K562 (cell line): ENCODE data around the gene SIM1. TPM values are rescaled to one million over a fixed set of nuclear protein-coding genes. Genes with fewer than 3 reads are reported as not detected.

ENCODE experiments used
- E2F4 ChIP-seq: sonication (generic); formaldehyde crosslinking; IDR thresholded peaks from 2 replicates; pipeline ENCODE4 v1.8.0; 2022; ENCODE audit warnings: mild to moderate bottlenecking, low read depth, missing genetic modification reagents
- E4F1 ChIP-seq: fragments of 250-450 bp; sonication (Bioruptor Pico); IDR thresholded peaks from 2 replicates; pipeline ENCODE4 v1.5.0; 2021; ENCODE audit warnings: mild to moderate bottlenecking, borderline replicate concordance
- MAFF ChIP-seq: IDR thresholded peaks from 2 replicates; pipeline ENCODE4 v1.6.1; 2012; ENCODE audit warnings: low read length, improper control_type of control experiment
- MYC ChIP-seq, 2 experiments: fragments of 250-450 bp in 1 of 2; sonication (Bioruptor Pico) in 1 of 2; IDR thresholded peaks; 2 replicates each; pipeline versions ENCODE4 v1.5.1 to v1.6.1; 2012 to 2021; ENCODE audit warnings: low read depth in 2 of 2, borderline replicate concordance in 1 of 2, improper control_type of control experiment in 1 of 2, low read length in 1 of 2, mild to moderate bottlenecking in 1 of 2, moderate library complexity in 1 of 2
- PTRF ChIP-seq: fragments of 450-650 bp; IDR thresholded peaks from 2 replicates; pipeline ENCODE4 v1.6.1; 2016; ENCODE audit warnings: mild to moderate bottlenecking, missing genetic modification characterization, missing compliant biosample characterization
- SP1 ChIP-seq: sonication (generic); formaldehyde crosslinking; IDR thresholded peaks from 2 replicates; pipeline ENCODE4 v1.8.1; 2022; ENCODE audit warnings: mild to moderate bottlenecking, missing genetic modification reagents
- polyA plus RNA-seq, 8 experiments: library from polyadenylated mRNA; depleted of rRNA in 4 of 8; stranded (reverse) in 5 of 8; unstranded in 3 of 8; fragments of >200 nt; fragmentation: Nextera tagmentation in 2 of 8; fragmentation: Illumina TruSeq in 1 of 8; extraction: Ambion mirVana in 2 of 8; extraction: Trizol in 1 of 8; gene quantifications; 2 replicates each; pipeline versions ENCODE4 v1.2.1 to v1.2.3, GENCODE V29; 2011 to 2014; ENCODE audit warnings: inconsistent platforms in 1 of 8, missing spikeins in 1 of 8
- total RNA-seq, 7 experiments: library from RNA; depleted of rRNA in 6 of 7; stranded (reverse); fragments of >200 nt in 6 of 7; fragmentation: Illumina TruSeq in 2 of 7; extraction: Trizol in 2 of 7; gene quantifications; 2 replicates each; pipeline versions ENCODE4 v1.2.1 to v1.2.3, GENCODE V29; 2011 to 2021; ENCODE audit warnings: low replicate concordance in 1 of 7
- TF ChIP-seq, protein P1 (sequence below): IDR thresholded peaks from 2 replicates; pipeline ENCODE4 v1.6.1; 2012; ENCODE audit warnings: low read depth, low read length, improper control_type of control experiment, borderline replicate concordance
- TF ChIP-seq, protein P2 (sequence below): fragments of 250-450 bp; sonication (Bioruptor Pico); IDR thresholded peaks from 2 replicates; pipeline ENCODE4 v1.4.0; 2020; ENCODE audit warnings: borderline replicate concordance
- TF ChIP-seq, protein P3 (sequence below): fragments of 450-650 bp; IDR thresholded peaks from 2 replicates; pipeline ENCODE4 v1.7.0; 2016; ENCODE audit warnings: borderline replicate concordance
- TF ChIP-seq, protein P4 (sequence below): fragments of 250-450 bp; sonication (Bioruptor Pico); IDR thresholded peaks from 2 replicates; pipeline ENCODE4 v1.8.0; 2022; ENCODE audit warnings: moderate library complexity, mild to moderate bottlenecking, inconsistent platforms

SIM1 gene
- total and polyA plus RNA-seq, 9 of the 15 experiments (the other 6 are each of a cell fraction or from before 2014, with no cell fraction given), result not detected

- TF ChIP-seq, protein P1, sequence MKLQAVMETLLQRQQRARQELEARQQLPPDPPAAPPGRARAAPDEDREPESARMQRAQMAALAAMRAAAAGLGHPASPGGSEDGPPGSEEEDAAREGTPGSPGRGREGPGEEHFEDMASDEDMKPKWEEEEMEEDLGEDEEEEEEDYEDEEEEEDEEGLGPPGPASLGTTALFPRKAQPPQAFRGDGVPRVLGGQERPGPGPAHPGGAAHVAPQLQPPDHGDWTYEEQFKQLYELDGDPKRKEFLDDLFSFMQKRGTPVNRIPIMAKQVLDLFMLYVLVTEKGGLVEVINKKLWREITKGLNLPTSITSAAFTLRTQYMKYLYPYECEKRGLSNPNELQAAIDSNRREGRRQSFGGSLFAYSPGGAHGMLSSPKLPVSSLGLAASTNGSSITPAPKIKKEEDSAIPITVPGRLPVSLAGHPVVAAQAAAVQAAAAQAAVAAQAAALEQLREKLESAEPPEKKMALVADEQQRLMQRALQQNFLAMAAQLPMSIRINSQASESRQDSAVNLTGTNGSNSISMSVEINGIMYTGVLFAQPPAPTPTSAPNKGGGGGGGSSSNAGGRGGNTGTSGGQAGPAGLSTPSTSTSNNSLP, result no peak
- TF ChIP-seq SP1, result no peak
- TF ChIP-seq E4F1 (CRISPR knock-in tag), result no peak
- TF ChIP-seq, protein P2, sequence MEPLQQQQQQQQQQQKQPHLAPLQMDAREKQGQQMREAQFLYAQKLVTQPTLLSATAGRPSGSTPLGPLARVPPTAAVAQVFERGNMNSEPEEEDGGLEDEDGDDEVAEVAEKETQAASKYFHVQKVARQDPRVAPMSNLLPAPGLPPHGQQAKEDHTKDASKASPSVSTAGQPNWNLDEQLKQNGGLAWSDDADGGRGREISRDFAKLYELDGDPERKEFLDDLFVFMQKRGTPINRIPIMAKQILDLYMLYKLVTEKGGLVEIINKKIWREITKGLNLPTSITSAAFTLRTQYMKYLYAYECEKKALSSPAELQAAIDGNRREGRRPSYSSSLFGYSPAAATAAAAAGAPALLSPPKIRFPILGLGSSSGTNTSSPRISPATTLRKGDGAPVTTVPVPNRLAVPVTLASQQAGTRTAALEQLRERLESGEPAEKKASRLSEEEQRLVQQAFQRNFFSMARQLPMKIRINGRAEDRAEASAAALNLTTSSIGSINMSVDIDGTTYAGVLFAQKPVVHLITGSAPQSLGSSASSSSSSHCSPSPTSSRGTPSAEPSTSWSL, result no peak
- no peak for TF ChIP-seq E2F4 (CRISPR knock-in tag)
- TF ChIP-seq MYC (IDR thresholded peaks at IDR 0.05; ENCODE audit: low read depth, low read length), result no peak
- no peak for TF ChIP-seq MYC (CRISPR knock-in tag; IDR thresholded peaks at IDR 0.05; ENCODE audit: borderline replicate concordance, low read depth)
- TF ChIP-seq, protein P3, sequence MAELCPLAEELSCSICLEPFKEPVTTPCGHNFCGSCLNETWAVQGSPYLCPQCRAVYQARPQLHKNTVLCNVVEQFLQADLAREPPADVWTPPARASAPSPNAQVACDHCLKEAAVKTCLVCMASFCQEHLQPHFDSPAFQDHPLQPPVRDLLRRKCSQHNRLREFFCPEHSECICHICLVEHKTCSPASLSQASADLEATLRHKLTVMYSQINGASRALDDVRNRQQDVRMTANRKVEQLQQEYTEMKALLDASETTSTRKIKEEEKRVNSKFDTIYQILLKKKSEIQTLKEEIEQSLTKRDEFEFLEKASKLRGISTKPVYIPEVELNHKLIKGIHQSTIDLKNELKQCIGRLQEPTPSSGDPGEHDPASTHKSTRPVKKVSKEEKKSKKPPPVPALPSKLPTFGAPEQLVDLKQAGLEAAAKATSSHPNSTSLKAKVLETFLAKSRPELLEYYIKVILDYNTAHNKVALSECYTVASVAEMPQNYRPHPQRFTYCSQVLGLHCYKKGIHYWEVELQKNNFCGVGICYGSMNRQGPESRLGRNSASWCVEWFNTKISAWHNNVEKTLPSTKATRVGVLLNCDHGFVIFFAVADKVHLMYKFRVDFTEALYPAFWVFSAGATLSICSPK, result no peak
- TF ChIP-seq PTRF (tag), result no peak
- TF ChIP-seq, protein P4, sequence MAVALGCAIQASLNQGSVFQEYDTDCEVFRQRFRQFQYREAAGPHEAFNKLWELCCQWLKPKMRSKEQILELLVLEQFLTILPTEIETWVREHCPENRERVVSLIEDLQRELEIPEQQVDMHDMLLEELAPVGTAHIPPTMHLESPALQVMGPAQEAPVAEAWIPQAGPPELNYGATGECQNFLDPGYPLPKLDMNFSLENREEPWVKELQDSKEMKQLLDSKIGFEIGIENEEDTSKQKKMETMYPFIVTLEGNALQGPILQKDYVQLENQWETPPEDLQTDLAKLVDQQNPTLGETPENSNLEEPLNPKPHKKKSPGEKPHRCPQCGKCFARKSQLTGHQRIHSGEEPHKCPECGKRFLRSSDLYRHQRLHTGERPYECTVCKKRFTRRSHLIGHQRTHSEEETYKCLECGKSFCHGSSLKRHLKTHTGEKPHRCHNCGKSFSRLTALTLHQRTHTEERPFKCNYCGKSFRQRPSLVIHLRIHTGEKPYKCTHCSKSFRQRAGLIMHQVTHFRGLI (CRISPR knock-in tag), result no peak
- TF ChIP-seq MAFF, result no peak
These were observed 19.2 kb downstream of the SIM1 start (continued) for GRCh38 chr6:100445512-100445911.
